ENCODE measurements around the gene HERC3.

HERC3 gene

GRCh38 chr4:88734403-88734949 is 142.2 kb downstream of the HERC3 start:
- H3K4me3 ChIP-seq (ENCODE audit: control insufficient read depth, low read depth, low read length): no peak overlapping the region
- no peak for TF ChIP-seq CTCF (IDR thresholded peaks at IDR 0.05; ENCODE audit: control insufficient read depth, insufficient read depth, low read depth, low read length, missing control alignments)
- no peak for DNase-seq (ENCODE audit: low read depth)

DNA sequence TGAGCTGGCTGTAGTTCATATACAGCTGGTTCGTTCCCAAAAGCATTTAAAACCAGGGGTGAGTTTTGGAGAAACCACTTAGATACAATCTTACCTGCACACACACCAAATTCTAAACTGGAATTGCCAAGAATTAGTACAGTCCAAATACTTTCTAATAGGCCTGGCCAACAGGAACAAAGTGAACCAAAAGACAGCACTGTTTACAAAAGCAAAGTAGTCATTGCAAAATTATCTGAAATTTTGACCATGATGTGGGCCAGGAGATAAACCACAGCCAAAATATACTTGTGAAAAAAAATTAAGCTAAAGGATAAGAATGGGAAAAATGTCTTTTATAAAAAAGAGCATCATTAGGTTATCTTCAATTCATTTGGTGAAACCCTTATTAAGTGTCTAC is 143.3 kb downstream of the HERC3 start:
- no peak for DNase-seq (ENCODE audit: low read depth)
- no peak for TF ChIP-seq CTCF (IDR thresholded peaks at IDR 0.05; ENCODE audit: control insufficient read depth, insufficient read depth, low read depth, low read length, missing control alignments)
- H3K4me3 ChIP-seq (ENCODE audit: control insufficient read depth, low read depth, low read length): no peak overlapping the region

DNA sequence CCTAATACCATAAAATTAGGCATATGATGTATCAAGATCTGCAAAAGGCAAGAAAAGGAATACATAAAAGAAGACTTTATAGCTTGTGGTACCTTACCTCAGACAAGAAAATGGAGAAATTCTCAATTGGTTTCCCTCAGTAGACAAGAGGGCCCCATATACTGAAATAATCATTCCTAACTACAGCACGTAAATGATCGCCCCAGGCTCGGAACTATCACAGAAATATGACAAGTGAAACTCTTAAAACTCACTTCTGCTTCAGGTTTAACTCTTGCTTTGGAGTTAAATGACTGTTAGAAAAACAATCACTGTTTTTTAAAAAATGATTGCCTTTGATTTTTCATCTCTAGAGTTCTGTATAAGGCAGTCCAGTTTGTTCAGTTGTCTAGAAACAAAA is 144.0 kb downstream of the HERC3 start:
- H3K4me3 ChIP-seq (ENCODE audit: control insufficient read depth, low read depth, low read length): no peak overlapping the region
- no peak for DNase-seq (ENCODE audit: low read depth)
- no peak for TF ChIP-seq CTCF (IDR thresholded peaks at IDR 0.05; ENCODE audit: control insufficient read depth, insufficient read depth, low read depth, low read length, missing control alignments)

DNA sequence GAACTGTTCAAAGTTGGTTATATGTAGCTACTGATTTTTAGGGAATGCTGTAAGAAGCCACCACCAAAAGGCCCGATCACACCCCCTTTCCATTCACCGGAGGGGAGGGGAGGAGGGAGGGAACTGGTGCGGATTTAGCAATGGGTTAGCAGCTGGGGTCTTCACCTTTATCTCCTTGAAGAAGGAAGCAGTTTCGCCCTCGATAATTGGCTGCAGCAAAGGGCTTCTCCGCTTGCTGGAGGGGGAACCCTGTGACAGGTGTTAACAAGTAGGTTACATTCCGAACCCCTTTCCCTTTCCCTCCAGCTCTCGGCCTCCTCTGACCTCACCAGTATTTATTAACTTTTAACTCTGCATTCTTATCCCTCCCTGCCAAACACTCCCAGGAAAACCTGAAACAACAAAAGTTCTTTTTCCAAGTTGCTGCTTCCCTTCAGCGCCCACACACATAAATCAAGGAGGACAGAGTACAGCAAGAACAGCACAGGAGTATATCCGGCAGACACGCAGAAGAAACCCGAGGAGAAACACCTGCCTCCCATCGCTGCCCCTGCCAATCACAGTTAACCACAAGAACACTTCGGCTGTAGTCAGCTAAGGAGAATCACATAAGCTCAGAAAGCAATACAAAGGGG is 145.1 kb downstream of the HERC3 start:
- DNase-seq (ENCODE audit: low read depth): no peak
- H3K4me3 ChIP-seq (ENCODE audit: control insufficient read depth, low read depth, low read length): no peak overlapping the region
- TF ChIP-seq CTCF (IDR thresholded peaks at IDR 0.05; ENCODE audit: control insufficient read depth, insufficient read depth, low read depth, low read length, missing control alignments): no peak

GRCh38 chr4:88738180-88738579 is 145.9 kb downstream of the HERC3 start:
- DNase-seq (ENCODE audit: low read depth): no peak
- TF ChIP-seq CTCF (IDR thresholded peaks at IDR 0.05; ENCODE audit: control insufficient read depth, insufficient read depth, low read depth, low read length, missing control alignments): no peak
- H3K4me3 ChIP-seq (ENCODE audit: control insufficient read depth, low read depth, low read length): no peak overlapping the region

DNA sequence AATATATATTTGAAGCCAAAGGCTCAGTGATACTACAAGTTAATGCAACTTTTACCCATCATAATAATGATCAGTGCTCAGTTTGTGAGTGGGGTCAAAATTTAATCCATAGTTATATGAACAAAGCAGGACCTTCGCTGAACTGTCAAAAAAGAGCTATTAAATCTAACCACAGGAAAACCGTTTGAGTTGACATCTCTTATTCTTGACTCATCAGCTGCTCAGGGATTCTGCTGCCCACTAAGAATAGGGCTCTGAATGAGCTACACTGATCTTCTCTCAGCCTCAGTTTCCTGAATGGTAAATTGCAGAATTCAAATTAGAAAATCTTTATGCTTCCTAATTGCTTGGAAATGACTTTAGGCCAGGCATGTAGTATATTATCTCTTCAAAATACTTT is 150.3 kb downstream of the HERC3 start:
- no peak for TF ChIP-seq CTCF (IDR thresholded peaks at IDR 0.05; ENCODE audit: control insufficient read depth, insufficient read depth, low read depth, low read length, missing control alignments)
- no peak overlapping the region for H3K4me3 ChIP-seq (ENCODE audit: control insufficient read depth, low read depth, low read length)
- no peak for DNase-seq (ENCODE audit: low read depth)

Data from AG09309 (cell line).